Measurements from ENCODE around the gene DOK6. TPM values are rescaled to one million over a fixed set of nuclear protein-coding genes. Genes with fewer than 3 reads are reported as not detected.

DOK6 gene
- polyA plus RNA-seq, 1 donor: 3.5 TPM

GRCh38 chr18:69435000-69435399, 34.3 kb downstream of the DOK6 start:
- DNase-seq (ENCODE audit: low read depth): no peak

DNA sequence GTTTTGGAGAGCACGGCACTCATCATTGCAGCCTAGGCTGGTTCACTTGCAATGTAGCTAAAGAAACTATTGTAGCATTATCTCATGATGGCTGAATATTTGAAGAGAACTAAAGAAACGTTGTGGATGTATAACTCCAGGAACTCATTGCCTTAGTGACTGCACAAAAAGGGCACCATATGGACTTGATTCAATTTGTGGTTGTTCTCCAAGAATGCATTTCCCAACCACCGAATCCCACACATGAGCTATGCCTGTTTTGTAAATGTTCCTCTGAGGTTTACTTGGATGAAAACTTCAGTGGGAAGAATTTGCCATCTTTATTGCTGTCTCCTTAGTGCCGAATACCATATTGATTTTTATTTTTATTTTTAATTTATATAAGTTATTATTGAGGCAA, 43.5 kb downstream of the DOK6 start:
- DNase-seq (ENCODE audit: low read depth): no peak

GRCh38 chr18:69447886-69448285, 47.2 kb downstream of the DOK6 start:
- DNase-seq (ENCODE audit: low read depth): no peak

GRCh38 chr18:69455125-69455524, 54.4 kb downstream of the DOK6 start:
- DNase-seq (ENCODE audit: low read depth): no peak

DNA sequence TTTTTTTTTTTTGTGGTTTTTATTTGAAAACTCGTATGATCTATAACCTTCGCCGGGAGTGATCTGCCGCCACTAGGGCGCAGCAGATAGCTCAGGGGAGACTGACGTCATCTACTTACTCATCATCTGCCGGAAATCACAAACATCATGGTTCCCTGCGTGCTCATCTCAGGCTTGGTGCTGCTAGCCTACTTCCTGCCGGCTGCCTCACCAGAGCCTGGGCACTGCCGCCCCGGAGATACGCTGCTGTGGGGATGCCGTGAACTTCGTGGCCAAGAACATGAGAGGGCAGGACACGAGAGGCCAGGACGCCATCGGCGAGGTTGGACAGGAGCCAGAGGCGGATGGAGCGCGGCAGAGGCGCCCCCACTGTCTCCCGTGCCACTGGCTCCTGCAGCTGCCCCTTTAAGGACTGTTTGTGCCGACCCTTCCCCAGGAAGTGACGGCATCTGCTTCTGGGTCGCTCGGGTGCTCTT, 68.8 kb downstream of the DOK6 start:
- DNase-seq (ENCODE audit: low read depth): no peak

- DNase-seq (ENCODE audit: low read depth): no peak
Measured at GRCh38 chr18:69480460-69480859, 79.8 kb downstream of the DOK6 start.

GRCh38 chr18:69483574-69483973, 82.9 kb downstream of the DOK6 start:
- DNase-seq (ENCODE audit: low read depth): no peak

DNA sequence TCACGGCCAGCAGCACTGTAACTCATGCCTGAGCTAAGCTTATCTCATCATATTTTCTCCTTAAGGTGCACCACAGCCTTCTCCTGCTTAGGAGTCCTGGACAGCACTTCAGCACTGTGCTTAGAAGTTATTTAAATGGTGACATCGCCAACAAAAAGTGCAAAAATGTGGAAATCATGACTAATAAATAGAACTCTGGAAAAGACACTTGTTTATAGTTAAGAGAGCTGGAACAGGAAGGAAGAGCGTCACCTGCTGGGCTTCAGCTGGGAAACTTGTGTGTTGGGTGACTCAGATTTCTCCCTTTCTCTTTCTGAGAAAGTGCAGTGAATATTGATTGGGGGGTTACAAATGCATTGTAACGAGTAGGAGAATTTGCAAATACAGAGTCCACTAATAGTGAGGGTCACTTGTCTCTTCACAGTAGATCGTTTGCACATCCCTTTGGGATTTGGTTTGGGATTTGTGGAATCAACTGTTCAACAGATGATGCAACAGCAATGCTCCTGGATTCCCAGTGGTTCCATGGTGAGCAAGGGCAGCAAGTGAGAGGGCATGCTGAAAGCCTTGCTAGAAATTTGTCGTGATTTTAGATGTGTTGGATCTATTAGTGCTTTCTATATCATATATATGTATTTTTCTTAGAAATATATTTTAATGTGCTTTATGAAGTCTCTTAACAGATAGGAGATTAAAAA, 84.2 kb downstream of the DOK6 start:
- DNase-seq (ENCODE audit: low read depth): peak; percentile 9

- DNase-seq (ENCODE audit: low read depth): no peak
Measured at GRCh38 chr18:69487488-69488394, 87.1 kb downstream of the DOK6 start.

DNA sequence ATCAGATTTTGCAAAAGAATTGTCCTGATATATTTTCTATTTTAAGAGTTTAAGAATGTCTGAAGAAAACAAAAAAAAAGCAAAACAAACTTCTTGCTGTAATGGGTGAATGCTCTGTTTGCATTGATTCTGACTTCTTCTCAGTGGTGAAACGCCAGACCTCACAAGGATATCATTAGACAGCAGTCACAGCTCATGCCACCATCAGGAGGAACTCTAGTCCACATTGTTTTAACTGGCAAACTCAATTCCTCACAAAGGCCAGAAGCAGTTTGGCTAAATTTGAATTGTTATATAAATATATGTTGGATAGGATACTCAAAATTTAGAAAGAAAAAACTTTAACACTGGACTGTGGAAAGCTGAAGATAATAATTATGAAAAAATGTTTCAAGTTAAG, 89.4 kb downstream of the DOK6 start:
- no peak for DNase-seq (ENCODE audit: low read depth)

DNA sequence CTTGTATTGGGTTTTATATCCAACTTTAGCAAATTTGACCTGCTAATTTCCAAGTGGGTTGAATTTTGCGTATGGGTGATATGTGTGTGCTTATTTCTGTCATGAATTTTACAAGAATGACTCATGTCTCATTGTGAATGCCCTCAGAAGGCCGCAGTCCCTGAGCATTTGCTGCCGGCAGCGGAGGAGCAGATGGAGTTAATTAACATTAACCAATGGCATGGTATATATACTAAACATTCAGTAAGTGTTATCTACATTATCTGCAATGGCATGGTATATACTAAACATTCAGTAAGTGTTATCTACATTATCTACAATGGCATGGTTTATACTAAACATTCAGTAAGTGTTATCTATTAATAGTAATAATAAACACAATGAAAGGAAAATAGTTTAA, 90.1 kb downstream of the DOK6 start:
- no peak for DNase-seq (ENCODE audit: low read depth)

GRCh38 chr18:69491576-69491975, 90.9 kb downstream of the DOK6 start:
- no peak for DNase-seq (ENCODE audit: low read depth)

GRCh38 chr18:69492861-69493260, 92.2 kb downstream of the DOK6 start:
- no peak for DNase-seq (ENCODE audit: low read depth)

DNA sequence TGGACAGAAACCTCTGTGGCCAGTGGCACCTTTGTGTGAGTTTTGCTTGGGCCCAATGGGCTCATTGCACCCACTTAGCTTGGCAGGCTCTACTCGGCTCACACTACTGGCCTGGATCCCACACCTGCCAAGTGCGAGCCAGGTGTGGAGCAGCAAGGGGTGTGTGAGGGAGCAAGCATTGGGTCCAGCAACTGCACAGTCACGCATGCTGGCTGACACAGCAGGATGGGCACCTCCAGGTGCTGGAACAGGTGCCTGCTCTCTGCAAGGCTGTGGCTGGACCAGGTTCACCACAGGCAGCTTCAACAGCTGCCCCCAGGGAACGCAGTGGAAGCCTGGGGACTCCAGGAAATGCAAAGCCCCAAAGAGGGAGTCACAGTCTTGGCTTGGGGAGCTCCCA, 94.2 kb downstream of the DOK6 start:
- DNase-seq (ENCODE audit: low read depth): no peak

DNA sequence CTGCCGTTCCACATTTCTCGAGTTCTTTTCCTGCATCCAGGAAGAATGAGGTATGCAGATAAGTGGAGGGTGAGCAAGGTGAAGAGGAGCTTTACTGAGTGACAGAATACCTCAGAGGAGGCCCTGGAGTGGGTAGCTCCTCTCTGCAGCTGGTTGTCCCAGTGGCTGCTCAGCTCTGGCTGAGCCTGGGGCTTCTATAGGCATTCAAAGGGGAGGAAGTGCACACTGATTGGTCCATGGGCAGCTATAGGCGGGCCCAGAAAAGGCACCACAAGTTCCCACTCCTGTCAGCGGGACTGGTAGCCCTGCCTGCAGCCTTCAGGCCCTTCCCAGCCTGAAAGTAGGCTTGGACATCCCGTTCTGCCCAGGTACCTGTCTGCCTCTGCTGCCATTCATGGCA, 94.7 kb downstream of the DOK6 start:
- DNase-seq (ENCODE audit: low read depth): no peak

- DNase-seq (ENCODE audit: low read depth): no peak
Measured at GRCh38 chr18:69495841-69496533, 95.3 kb downstream of the DOK6 start.

DNA sequence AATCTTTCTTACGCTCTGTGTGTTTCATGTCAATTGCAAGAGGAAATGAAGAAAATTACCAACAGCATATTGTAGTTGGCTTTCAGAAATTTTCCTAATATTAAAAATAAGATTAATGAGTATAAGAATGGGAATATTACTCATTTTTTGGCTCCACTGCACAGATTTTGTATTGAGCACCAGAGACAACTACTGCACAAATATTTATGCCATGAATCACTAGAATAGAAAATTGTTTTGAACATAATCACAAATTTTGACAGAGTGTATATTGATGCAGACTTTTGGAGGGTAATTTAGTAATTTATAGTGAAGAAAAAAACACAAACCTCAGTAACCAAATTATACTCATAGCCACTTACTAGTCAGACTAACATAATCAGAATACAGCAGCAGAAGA, 118.3 kb downstream of the DOK6 start:
- DNase-seq (ENCODE audit: low read depth): no peak

DNA sequence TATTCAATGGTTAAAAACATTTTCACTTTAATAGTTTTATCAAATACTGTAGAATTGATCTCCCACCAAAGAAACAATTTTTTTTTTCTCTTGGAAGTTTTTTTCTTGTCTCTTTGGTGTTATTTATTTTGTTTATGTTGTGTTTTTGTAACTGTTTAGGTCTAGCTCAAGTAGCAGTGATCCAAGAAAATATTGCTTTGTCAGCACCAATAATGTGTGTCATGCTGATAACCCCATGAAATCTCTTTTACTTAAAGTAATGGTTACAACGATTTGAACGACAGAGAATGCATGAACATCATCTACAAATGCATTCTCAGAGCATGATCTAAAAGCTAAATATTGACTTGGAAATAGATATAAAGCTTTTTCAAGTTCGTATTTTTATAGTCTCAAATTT, 122.9 kb downstream of the DOK6 start:
- no peak for DNase-seq (ENCODE audit: low read depth)

GRCh38 chr18:69528435-69528834, 127.7 kb downstream of the DOK6 start:
- DNase-seq (ENCODE audit: low read depth): no peak

DNA sequence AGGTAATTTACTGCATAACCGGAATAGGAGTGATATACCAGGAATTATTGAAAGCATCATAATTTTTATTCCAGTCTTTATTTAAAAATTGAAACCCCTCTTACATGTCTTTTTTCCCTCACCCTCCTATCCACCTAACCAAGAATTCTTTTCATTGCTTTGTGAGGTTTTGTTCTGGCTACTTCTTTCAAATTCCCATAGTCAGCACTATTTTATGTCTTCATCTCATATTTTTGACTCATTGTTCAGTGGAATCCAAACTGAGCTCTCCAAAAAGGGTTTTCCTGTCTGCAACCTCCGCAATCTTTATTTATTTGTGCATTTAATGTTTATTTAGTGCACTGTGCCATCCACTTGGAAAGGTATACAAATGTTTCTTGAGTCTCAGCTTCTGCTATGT, 128.5 kb downstream of the DOK6 start:
- no peak for DNase-seq (ENCODE audit: low read depth)

DNA sequence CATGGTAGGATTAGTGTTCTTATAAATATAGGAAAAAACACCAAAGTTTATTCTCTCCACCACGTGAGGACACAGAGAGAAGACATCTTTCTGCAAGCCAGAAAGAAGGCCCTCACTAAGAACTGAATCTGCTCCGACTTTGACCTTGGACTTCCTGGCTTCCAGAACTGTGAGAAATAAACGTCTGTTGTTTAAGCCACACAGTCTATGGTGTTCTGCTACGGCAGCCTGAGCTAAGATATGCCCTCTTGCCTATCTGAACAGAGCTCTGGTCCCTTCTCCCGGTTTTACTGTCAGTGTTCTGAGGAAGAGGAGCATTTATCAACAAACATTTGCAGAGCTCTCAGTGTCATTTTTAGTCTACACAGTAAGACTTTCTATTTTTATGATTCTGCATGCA, 131.3 kb downstream of the DOK6 start:
- no peak for DNase-seq (ENCODE audit: low read depth)

GRCh38 chr18:69537183-69537582, 136.5 kb downstream of the DOK6 start:
- DNase-seq (ENCODE audit: low read depth): no peak

Measured in forelimb muscle (tissue), 1 donor.